ENCODE results near the gene DIPK1A.

DIPK1A gene

DNA sequence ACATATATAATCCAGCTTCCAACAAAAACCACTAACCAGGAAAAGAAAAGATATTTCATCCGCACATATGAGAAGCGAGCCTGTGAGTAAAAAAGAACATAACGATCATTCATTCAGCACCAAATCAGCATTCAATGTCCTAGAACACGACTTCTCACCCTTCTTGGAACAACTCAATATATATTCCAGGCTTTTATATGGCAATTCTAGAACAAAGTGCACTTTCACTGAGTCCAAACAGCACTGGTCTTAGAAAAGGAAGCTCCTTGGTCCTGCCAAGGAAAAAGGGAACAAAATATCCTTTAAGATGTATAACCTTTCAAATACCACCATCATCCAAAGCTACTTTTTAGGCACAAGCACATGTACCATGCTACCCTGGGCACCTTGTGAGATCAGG, 84.9 kb downstream of the DIPK1A start:
- DNase-seq (ENCODE audit: low read depth), result no peak

GRCh38 chr1:92874987-92875386, 86.3 kb downstream of the DIPK1A start:
- DNase-seq (ENCODE audit: low read depth), result no peak

- no peak for DNase-seq (ENCODE audit: low read depth)
Observed at GRCh38 chr1:92872719-92873118, 88.5 kb downstream of the DIPK1A start.

- no peak for DNase-seq (ENCODE audit: low read depth)
Observed at GRCh38 chr1:92870591-92870990, 90.7 kb downstream of the DIPK1A start.

DNA sequence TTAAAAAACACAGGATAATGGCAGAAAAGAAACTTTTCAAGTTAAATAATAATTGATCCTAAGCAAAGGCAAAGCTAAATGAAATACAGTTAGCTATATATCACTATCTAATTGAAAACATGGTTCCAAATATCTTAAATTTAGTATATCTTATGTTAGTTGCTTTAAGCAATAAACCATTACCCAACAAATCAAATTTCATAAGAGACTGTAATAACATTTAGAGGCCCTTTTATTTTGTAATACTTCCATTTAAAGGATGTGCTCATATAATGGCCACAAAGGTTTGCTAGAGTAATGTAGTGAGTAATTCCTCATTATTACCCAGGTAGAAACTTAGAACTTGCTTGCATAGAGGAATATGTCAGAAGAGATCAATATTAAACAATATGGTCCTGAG, 97.1 kb downstream of the DIPK1A start:
- DNase-seq (ENCODE audit: low read depth), result no peak

GRCh38 chr1:92862605-92863004, 98.7 kb downstream of the DIPK1A start:
- no peak for DNase-seq (ENCODE audit: low read depth)

DNA sequence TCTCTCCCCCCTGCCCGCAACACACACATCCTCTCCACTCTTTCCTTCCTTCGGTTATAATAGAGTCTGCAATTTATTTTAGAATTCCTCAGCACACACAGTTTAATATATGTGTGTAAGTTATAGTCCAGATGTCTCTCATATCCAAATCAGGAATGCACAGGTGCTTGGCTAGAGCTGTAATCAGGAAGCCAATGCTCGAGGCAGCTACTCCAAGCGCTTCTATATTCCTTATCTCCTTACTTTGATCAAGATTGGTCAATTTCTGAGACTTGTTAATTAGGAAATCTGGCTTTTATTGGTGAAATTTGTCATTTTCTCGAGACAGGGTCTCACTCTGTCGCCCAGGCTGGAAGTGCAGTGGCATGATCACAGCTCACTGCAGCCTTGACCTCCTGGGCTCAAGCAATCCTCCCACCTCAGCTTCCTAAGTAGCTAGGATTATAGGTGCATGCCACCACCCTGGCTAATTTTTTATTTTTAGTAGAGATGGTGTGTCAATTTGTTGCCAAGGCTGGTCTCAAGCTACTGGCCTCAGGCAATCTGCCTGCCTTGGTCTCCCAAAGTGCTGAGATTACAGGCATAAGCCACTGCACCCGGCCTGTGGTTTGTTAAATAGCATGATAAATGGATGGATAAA, 101.7 kb downstream of the DIPK1A start:
- DNase-seq (ENCODE audit: low read depth), result no peak

- DNase-seq (ENCODE audit: low read depth), result peak; percentile 62
Observed at GRCh38 chr1:92858564-92859399, 102.5 kb downstream of the DIPK1A start.

- no peak for DNase-seq (ENCODE audit: low read depth)
Observed at GRCh38 chr1:92857817-92858216, 103.4 kb downstream of the DIPK1A start.

DNA sequence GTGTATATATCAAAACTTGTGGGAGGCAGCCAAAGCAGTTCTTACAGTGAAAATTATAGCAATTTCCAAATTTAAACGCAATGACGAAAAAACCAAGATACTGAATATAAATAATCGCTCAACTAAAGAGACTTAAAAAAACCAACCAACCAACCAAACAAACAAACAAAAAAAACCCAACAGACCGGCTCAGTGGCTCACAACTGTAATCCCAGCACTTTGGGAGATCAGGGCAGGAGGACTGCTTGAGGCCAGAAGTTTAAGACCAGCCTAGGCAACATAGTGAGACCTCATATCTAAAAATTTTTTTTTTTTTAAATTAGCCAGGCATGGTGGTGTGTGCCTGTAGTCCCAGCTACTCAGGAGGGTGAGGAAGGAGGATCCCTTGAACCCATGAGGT, 106.0 kb downstream of the DIPK1A start:
- no peak for DNase-seq (ENCODE audit: low read depth)

GRCh38 chr1:92854101-92854785, 107.0 kb downstream of the DIPK1A start:
- DNase-seq (ENCODE audit: low read depth), result no peak

GRCh38 chr1:92853299-92853698, 108.0 kb downstream of the DIPK1A start:
- DNase-seq (ENCODE audit: low read depth), result no peak

DNA sequence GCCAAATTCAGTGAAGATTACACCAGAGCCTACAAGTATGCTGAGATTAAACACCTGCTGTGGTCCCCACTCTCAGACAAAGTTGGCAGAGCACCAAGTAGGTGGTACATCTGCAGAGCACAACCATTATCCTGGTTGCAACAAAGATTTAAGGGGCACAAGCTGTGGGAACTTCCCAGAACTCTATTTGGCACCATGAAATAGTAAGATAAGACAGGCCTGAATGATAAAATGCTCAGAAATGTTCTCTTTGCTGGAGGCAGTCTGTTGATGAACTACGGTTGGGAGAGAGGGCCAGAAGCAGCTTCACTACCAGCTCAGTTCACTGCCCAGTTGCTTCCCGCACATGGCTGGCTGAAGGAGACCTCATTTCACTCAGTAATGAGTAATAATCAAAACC, 109.5 kb downstream of the DIPK1A start:
- DNase-seq (ENCODE audit: low read depth), result no peak

GRCh38 chr1:92850019-92850418, 111.2 kb downstream of the DIPK1A start:
- DNase-seq (ENCODE audit: low read depth), result no peak

DNA sequence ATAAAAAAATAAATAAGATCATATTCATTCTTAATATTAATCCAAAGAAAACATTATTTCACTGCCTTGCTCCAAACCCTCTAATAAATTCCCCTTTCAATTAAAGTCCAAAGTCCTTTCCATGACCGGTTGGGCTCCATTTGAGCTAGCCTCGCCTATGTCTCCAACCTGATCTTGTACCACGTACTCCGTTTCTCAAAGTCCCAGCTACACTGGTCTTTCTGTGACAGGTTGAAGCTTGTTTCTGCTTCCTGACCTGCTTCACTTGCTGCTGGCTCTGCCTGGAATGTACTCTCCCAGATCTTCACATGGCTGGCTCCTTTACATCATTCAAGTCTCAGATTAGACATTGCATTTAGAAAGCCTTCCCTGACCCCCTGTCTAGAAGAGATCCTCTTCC, 113.1 kb downstream of the DIPK1A start:
- DNase-seq (ENCODE audit: low read depth), result no peak

DNA sequence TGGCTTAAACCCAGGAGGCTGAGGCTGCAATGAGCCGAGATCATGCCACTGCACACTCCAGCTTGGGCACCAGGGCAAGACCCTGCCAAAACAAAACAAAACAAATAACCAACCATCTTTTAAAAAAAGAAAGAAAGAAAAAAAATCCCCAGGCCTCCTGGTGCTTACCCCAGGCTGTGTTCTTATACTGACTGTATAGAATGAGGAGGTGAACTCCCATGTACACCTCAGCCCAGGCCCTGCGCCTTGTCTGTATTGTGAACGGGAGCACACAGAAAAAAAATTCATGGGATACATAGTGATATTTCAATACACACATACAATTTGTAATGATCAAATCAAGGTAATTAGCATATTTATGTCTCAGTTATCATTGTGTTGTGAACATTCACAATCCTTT, 115.4 kb downstream of the DIPK1A start:
- DNase-seq (ENCODE audit: low read depth), result no peak

DNA sequence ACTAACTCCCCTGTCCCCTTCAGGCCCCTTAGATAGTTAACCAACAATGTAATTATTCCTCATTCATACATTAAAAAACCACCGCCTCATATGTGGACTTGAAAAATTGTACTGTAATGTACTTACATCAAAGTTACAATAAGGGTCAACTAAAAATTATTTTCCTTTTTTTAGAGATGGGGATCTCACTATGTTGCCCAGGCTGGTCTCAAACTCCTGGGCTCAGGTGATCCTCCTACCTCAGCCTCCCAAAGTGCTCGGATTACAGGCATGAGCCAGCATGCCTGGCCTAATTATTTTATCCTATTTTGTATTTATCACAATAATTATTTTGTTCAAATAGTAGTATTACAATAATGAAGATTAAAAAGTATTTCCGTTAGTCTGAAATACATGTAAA, 116.8 kb downstream of the DIPK1A start:
- DNase-seq (ENCODE audit: low read depth), result no peak

DNA sequence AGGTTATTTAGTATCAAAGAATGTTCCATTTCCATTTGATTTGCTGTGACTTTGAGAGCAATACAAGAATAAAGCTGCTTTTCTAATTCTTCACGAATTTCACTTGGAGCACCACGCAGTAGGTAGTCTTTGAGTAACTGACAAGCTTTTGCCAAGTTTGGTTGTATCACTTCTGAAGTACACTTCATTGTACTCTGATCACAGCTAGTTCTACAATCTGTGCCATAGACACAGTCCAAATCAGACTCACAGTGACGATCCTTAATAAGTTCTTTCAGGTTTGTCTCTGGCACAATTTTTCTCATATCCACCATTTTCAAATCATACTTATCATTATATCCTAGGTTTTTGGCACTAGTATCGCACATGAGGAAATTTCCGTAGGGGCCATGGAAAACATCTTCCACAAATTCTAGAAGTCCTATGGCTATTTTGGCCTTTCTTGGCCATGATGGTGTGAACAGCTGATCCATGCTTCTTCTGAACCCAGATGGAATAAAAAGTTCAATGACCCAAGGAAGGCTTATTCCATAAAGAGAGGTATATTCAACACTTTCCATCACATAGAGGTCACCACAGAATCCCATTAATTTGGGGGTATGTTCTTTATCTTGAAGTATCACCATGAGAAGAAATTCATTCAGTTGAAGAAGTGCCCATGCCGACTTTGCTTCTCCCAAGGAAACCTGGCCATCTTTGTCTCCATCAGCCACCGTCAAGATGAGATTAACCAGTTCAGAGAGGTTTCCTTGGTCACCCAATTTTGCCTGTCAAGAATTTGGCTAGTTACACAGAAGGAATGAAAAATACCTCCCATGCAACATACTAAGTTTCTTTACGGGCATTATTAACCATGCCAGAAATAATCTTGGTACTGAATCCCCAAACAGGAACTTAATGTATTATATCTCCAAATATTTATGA, 117.6 kb downstream of the DIPK1A start:
- no peak for DNase-seq (ENCODE audit: low read depth)

DNA sequence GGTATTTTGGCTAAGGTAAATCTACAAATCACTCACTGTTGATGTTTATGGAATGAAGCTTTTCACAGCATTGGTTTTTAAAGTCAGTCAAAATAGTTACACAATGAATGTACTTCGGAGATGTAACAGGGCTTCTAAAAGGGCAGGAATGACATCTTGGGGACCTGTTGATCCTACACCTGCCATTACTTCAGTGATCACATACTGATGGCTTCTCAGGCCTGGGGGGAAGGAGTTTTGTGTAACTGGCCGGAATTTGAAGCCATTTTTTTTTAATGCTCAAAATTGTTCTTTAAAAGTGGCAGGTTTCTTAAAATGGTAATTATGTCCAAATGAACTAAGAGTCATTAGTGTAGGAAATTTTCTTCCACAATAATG, 118.2 kb downstream of the DIPK1A start:
- no peak for DNase-seq (ENCODE audit: low read depth)

DNA sequence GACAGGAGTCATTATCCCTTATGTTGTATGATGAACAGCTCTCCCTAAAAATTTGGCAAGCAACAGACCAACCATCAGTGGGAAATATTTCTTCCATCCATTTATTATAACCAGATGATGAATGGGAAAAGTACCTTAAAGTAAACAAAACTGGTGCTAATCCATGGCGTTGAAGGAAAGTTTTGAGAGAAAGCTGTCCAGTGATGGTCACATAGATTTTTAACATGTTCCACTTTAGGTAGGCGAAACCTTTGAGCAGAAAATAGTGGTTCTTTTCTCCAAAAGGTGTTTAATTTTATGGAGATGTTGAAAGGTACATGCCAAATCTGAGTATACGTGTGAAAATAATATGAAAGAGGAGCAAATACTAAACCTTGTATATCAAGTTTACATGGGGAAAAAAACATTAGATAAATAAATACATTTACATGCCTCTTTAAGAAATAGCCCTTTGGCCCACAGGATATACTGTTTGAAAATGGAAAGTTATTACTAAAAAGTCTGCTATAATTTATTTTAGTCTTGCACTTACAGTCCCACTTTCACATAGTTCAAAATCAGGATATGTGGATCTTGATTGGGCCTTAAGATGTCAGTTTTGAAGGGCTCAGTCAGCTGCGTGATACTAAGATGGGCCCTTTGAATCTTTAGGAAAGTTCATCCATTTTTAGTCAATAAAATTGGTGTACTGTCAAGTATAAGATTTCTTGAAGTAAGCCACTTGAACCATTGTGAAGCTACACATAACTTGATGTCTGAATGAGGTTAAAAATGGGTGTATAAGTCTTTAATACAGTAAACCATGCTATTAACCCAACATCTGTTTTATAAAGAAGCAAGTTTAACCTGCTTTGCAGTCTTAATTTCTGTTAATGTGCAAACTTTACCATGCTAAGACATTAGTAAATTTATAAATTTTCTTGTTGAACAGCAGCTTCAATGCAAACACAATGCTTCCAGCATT, 118.9 kb downstream of the DIPK1A start:
- no peak for DNase-seq (ENCODE audit: low read depth)

DNA sequence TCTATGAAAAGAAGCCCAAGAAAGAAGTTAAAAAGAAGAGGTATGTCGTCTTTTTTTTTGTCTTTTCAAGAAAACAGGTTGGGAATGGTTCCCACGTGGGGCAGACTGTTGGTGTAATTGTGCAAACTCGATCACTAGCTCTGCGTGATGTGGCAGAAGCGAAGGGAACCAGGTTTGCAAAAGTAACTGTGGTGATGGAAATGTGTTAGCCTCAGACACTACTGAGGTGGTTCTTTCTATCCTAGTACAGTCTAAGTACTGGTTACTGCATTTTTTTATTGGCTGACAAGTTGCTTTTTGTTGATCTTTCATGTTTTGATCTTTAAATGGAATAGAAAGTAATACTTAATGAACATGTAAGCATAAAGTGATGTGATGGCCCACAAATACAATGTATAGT, 120.7 kb downstream of the DIPK1A start:
- DNase-seq (ENCODE audit: low read depth), result no peak
